Measurements from ENCODE around the gene PKDCC. TPM values are rescaled to one million over a fixed set of nuclear protein-coding genes. Genes with fewer than 3 reads are reported as not detected.

The PKDCC gene
- total and polyA plus RNA-seq, 10 of the 15 experiments (the other 5 are each of a cell fraction or from before 2014, with no cell fraction given): 0.13 to 10.2 (median 2.3) TPM

DNA sequence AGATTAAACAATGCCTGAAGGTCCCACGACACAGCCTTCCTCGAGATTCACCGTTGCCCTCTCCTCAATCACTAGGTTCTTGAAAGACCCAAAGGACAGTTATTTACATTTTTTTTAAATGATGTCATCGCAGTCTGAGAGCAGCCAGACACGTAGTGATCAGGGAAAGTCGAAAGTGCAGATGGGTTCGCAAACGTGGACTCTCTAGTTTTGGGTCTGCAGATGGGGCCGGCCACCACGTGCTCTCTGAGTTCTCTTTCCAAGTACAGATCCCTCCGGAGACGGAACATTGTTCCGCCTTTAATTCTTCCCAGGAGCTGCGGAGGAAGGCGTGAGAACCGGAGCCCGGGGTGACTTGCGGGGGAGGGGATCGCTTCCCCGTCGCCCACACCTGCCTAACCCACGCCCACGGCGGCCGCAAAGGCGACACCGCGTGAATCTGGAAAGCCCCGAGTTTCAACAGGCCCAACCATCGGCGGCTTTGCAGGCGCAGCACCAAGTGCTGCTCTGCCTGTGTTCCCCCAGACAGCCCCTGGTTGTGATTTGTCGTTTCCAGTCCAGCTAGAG lies 54.3 kb downstream of the PKDCC start (continued):
- peak; percentile 87 for TF ChIP-seq CREM (IDR thresholded peaks at IDR 0.05; ENCODE audit: low read depth)
- peak; percentile 74 to 100 for TF ChIP-seq EGR1 (IDR thresholded peaks at IDR 0.05; ENCODE audit: borderline replicate concordance in 1 of 2, low read depth in 2 of 2, low read length in 2 of 2)
- TF ChIP-seq RUNX3 (IDR thresholded peaks at IDR 0.05; ENCODE audit: low read length): no peak
- TF ChIP-seq PAX5 (IDR thresholded peaks at IDR 0.05; ENCODE audit: borderline replicate concordance, low read depth, low read length): peak; percentile 96
- TF ChIP-seq ZNF207 (IDR thresholded peaks at IDR 0.05; ENCODE audit: borderline replicate concordance): peak; percentile 94
- TF ChIP-seq BRCA1 (IDR thresholded peaks at IDR 0.05; ENCODE audit: low read depth, low read length): no peak
- peak; percentile 57 for TF ChIP-seq SMAD1 (IDR thresholded peaks at IDR 0.05; ENCODE audit: low read depth, partially characterized antibody)
- no peak for TF ChIP-seq STAT3 (IDR thresholded peaks at IDR 0.05; ENCODE audit: low read depth, low read length)
- peak; percentile 98 for TF ChIP-seq NR2F1 (conservative IDR thresholded peaks at IDR 0.05)
- peak; percentile 71 for TF ChIP-seq POLR2A (IDR thresholded peaks at IDR 0.05; ENCODE audit: low read depth, low read length)
- peak; percentile 73 for TF ChIP-seq RAD51 (IDR thresholded peaks at IDR 0.05)
- TF ChIP-seq CBX5 (IDR thresholded peaks at IDR 0.05; ENCODE audit: low read depth): no peak
- TF ChIP-seq, protein P1, sequence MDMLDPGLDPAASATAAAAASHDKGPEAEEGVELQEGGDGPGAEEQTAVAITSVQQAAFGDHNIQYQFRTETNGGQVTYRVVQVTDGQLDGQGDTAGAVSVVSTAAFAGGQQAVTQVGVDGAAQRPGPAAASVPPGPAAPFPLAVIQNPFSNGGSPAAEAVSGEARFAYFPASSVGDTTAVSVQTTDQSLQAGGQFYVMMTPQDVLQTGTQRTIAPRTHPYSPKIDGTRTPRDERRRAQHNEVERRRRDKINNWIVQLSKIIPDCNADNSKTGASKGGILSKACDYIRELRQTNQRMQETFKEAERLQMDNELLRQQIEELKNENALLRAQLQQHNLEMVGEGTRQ (IDR thresholded peaks at IDR 0.05; ENCODE audit: borderline replicate concordance, low read depth, low read length): peak; percentile 21; the same call in 1 of the 2 replicates
- TF ChIP-seq, protein P2, sequence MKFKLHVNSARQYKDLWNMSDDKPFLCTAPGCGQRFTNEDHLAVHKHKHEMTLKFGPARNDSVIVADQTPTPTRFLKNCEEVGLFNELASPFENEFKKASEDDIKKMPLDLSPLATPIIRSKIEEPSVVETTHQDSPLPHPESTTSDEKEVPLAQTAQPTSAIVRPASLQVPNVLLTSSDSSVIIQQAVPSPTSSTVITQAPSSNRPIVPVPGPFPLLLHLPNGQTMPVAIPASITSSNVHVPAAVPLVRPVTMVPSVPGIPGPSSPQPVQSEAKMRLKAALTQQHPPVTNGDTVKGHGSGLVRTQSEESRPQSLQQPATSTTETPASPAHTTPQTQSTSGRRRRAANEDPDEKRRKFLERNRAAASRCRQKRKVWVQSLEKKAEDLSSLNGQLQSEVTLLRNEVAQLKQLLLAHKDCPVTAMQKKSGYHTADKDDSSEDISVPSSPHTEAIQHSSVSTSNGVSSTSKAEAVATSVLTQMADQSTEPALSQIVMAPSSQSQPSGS (IDR thresholded peaks at IDR 0.05; ENCODE audit: low read length): no peak
- TF ChIP-seq, protein P3, sequence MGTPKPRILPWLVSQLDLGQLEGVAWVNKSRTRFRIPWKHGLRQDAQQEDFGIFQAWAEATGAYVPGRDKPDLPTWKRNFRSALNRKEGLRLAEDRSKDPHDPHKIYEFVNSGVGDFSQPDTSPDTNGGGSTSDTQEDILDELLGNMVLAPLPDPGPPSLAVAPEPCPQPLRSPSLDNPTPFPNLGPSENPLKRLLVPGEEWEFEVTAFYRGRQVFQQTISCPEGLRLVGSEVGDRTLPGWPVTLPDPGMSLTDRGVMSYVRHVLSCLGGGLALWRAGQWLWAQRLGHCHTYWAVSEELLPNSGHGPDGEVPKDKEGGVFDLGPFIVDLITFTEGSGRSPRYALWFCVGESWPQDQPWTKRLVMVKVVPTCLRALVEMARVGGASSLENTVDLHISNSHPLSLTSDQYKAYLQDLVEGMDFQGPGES (IDR thresholded peaks at IDR 0.05): no peak
- peak; percentile 96 for TF ChIP-seq TCF12 (IDR thresholded peaks at IDR 0.05; ENCODE audit: low read depth, low read length)
- peak in 1 of 2 experiments; percentile 22; a peak in 1 of 4 replicates for TF ChIP-seq SRF (IDR thresholded peaks at IDR 0.05; ENCODE audit: low read depth in 2 of 2, low read length in 2 of 2)
- no peak for TF ChIP-seq SREBF1 (IDR thresholded peaks at IDR 0.05; ENCODE audit: low read length)
- no peak for TF ChIP-seq EZH2 (IDR thresholded peaks at IDR 0.05; ENCODE audit: borderline replicate concordance, control insufficient read depth, low read depth, low read length)
- TF ChIP-seq POLR2AphosphoS2 (IDR thresholded peaks at IDR 0.05; ENCODE audit: low read depth, low read length): peak; percentile 68
- peak; percentile 87 for TF ChIP-seq MXI1 (IDR thresholded peaks at IDR 0.05; ENCODE audit: low read depth, low read length)
- no peak for TF ChIP-seq NRF1 (conservative IDR thresholded peaks at IDR 0.05; ENCODE audit: low read depth, low read length)
- peak; percentile 83 for TF ChIP-seq TBL1XR1 (IDR thresholded peaks at IDR 0.05; ENCODE audit: low read depth, low read length)
- TF ChIP-seq, protein P4, sequence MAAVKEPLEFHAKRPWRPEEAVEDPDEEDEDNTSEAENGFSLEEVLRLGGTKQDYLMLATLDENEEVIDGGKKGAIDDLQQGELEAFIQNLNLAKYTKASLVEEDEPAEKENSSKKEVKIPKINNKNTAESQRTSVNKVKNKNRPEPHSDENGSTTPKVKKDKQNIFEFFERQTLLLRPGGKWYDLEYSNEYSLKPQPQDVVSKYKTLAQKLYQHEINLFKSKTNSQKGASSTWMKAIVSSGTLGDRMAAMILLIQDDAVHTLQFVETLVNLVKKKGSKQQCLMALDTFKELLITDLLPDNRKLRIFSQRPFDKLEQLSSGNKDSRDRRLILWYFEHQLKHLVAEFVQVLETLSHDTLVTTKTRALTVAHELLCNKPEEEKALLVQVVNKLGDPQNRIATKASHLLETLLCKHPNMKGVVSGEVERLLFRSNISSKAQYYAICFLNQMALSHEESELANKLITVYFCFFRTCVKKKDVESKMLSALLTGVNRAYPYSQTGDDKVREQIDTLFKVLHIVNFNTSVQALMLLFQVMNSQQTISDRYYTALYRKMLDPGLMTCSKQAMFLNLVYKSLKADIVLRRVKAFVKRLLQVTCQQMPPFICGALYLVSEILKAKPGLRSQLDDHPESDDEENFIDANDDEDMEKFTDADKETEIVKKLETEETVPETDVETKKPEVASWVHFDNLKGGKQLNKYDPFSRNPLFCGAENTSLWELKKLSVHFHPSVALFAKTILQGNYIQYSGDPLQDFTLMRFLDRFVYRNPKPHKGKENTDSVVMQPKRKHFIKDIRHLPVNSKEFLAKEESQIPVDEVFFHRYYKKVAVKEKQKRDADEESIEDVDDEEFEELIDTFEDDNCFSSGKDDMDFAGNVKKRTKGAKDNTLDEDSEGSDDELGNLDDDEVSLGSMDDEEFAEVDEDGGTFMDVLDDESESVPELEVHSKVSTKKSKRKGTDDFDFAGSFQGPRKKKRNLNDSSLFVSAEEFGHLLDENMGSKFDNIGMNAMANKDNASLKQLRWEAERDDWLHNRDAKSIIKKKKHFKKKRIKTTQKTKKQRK (IDR thresholded peaks at IDR 0.05; ENCODE audit: low read depth, low read length): no peak
- TF ChIP-seq CHD1 (IDR thresholded peaks at IDR 0.05; ENCODE audit: low read depth, low read length): no peak
